ENCODE data around the gene GPR158.

Gene GPR158

DNA sequence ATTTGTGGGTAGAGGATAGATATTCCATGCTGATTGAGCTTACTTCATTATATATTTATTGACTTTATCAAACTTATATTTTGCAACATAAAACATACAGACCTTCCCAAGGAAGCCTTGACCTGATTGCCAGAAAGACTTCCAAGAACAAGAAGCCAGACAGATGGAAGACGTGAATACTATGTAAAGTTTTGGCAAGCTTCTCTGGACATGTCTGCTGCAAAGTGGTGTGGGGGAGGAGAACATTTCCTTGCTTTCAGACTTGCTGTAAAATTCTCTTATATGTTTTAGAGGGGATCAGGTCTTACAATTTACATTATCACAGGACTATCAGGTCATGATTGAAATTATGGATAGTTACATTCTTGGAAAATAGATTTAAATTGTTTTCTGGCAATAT lies 23.4 kb downstream of the GPR158 start:
- no peak for DNase-seq

DNA sequence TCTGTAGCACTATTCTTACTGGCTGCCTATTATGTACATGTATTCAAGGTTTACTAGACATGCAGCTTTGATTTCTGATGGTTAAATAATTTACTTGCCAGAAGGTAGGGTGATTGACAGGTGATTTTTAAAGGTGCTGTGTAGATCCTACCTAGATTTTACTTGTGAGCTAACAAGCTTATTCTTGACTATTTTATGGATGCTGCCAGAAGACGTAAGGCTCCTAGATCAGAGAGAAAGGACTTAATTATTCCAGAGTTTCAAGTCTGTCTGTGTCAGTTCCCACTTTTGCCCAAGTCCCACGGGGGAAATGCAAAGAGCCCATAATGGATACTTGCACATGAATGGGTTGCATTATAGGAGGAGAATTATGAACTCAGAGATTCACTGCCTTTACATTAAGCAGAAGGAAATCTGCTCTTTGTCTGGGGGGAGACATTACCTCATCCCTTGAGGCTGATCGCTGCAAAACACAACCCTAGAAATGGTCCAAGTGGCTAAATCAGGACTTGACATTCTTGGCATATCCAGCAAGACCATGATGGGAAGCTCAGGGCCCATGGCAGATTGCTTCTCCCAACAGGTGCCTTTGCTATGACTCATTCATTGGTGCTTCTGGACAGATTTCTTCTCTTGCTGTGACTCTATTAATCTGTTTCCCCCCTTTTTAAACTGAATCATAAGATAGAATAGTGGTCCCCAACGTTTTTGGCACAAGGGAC lies 32.1 kb downstream of the GPR158 start:
- no peak for DNase-seq

DNA sequence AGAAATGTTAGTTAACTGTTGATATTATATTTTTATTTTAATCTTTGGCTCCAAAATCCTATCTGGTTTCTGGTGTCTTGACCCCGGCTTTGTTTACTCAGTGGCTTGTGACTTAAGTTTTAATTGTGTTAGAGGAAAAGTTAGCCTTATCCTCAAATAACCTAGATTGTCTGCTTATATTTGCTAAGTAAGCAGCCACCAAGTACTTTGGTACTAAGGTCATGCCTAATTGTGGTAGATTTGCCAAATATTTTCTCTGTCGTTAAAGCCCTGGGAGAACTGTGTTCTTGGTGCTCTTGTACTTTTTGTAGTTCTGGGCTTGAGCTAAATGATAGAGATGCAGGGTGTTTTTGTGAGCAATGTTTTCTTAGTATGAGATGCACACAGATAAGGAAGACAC lies 34.8 kb downstream of the GPR158 start:
- no peak for DNase-seq

DNA sequence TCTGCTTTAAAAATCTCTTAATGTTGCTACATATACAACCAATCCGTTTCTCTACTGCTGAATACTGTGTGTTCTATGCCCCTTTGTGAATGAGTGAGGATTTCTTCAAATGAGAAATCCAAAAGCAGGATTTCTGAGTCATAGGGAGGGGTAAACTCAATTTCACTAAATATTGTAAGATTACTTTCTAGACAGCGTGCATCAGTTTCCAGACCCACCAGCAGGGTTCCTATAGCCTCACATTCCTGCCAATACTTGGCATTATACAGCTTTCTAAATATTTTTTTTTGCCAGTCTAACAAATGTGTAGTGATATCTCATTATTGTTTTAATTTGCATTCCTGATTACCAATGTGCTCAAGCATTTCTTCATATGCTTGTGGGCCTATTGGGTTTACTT lies 35.5 kb downstream of the GPR158 start:
- no peak for DNase-seq

DNA sequence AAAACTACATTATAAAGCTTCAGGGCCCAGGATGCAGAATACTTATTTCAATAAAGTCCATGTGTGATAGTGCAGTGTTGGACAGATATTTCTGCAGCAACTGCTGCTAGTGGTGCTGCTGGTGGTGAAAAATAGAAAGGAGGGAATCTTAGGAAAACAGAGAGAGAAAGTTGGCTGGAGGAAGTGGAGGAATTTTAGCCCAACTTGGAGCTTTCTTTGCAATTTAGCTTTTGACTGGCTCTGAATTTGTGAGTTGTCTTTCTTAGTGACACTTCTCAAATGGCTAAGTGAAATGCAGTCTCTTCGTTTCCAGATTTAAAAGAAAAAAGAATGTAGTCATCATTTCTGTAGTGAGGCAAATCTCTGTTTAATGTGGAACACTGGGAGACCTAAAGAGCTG lies 45.4 kb downstream of the GPR158 start:
- no peak for DNase-seq

DNA sequence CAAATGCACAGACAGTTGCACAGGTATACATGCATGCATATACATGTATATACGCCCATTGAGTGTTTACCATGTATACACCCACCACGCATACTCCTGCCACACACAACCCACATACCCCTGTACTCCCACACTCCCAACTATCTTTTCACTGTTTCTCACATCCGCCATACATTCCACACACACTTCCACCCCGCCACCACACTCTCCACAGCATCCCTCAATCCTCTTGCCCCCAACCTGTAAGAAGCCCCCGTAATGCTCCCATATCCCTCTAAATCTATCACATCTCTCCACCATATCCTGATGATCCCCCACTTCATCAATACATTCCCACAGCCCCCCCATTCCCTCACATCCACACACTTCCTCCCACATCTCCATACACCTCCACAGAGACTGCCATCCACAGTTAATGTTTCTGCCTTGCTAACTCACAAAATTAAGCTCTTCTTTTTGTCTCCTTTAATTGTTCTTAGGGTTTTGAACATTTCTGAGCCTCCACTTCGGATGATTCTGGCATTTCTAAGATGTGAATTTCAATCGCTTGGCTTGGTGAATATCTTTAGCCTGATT lies 47.4 kb downstream of the GPR158 start:
- DNase-seq, result no peak

DNA sequence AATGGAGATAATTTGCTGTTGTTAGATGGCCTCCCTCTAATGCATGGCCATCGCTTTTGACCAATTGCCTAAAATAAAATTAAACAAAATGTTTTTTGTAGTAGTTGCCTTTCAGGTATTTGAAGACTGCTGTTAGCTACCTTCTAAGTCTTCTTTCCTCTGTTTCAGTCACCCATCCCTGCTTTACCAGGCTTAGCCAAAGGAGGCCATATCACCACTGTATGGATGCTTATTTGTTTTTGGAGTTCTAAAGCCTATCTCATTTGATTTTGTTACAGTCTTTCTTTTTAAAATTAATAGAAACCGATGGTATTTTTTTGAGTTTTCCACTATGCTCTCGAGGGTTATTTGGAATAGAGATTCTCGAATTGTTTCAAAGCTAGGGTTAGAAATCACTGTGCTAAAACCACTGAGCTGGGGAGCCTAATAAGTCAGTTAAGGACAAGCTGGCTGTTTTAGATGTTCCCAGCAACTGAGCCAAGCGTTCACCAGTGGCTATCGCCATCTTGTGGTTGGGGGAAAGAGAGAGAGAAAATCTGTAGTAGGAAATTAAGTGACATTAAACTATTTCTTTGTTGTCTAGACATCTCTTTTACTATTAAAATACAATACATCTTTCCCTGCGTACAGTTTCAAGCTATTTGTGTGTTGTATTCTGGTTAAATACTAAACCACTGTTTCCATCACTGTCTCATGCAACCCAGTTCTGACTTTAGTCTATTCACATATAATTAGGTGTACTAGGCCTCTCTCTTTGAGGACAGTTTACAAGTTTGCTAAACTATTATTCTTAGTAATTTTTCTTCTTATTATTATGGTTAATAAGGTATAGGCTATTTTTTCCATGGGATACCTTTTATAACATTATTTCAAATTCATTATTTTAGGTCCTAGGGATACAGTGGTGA lies 52.2 kb downstream of the GPR158 start:
- DNase-seq, result peak; percentile 68

DNA sequence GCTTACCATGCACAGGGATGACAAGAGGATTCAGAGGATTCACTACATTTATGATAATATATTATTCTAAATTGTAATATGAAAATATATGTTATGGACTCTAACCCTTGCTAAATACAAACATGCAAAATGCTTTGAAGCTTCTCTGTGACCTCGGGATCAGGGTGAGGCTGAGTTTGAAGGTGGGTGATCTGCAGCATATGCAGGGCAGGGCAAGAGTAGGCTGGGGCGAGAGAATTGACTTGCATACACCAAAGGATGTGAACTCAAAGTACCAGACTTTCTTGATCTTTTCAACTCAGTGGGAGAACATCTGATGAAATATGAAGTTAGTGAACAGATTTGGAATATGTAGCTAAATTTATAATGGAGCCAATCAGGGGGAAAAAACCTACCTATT lies 57.0 kb downstream of the GPR158 start:
- no peak for DNase-seq

GRCh38 chr10:25232204-25232603 lies 57.4 kb downstream of the GPR158 start:
- DNase-seq, result no peak

- no peak for DNase-seq
These were observed 70.4 kb downstream of the GPR158 start for GRCh38 chr10:25245165-25245564.

GRCh38 chr10:25257646-25258045 lies 82.8 kb downstream of the GPR158 start:
- no peak for DNase-seq

DNA sequence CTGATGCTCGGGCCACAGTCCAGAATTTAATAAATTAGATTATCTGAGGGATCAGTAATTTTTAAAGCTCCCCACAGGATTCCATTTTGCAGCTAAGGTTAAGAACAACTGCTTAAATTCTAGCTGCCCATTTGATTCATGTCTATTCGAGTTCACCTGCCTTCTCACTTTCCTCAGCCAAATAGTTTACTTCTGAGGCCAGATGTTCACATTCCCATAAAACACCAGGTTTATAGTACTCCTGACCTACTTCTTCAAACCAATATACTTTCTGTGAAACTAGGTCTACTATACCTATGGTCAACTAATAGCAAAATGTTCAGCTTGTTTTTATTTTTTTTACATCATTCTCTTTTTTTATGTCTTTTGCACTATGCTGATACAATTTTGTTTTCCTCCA lies 86.3 kb downstream of the GPR158 start:
- no peak for DNase-seq

DNA sequence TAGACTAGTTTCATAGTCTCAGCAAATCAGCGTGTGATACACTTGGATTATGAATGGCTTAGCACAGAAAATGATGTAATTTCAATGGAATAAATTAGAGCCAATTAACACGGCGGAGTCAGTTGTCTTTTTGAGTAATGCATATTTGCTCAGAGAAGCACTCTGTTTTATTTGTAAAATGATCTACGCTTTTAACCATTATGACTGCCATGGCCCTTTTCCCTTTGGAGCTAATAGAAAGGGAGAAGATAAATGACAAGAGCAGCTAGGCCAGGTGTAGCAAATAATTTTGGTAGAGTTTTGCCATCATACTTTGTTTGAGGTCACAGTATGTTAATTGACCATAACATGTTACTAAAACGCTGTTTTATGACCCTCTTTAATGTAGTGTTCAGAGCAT lies 86.8 kb downstream of the GPR158 start:
- DNase-seq, result no peak

DNA sequence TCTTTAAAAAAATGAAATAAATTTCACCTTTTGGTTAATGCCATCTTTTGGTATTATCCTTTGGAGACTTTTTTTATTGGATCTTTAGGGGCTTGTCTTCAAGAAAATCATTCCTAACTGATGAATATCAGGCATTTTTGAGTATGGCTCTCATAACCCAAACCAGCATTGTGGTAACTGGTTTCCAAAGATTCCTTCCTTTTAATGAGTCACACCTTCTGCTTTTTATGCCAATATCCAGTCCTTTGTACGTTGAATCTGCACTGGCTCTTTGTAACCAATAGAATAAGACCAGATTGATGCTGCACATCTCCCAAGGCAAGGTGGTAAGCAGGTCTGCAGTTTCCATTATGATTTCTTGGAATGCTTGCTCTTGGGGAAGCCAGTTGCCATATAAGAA lies 89.1 kb downstream of the GPR158 start:
- no peak for DNase-seq

DNA sequence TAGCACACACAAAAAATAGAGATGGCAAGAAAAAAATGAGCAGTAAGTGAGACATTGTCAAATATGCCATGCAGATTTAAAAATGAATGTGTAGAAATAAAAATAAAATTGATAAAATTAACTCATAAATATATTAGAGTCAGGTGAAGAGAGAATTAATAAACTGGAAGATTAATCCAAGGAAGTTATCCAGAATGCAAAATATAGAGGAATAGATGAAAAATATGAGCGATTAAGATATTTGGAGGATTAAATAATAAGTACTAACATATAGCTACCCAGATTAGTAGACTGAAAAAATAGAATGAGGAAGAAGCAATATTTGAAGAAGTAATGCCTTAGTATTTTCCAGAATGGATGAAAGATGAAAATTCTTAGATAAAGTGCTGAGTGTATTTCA lies 103.4 kb downstream of the GPR158 start:
- DNase-seq, result no peak

- DNase-seq, result no peak
These were observed 105.3 kb downstream of the GPR158 start for GRCh38 chr10:25280076-25280475.

- no peak for DNase-seq
These were observed 105.8 kb downstream of the GPR158 start for GRCh38 chr10:25280573-25280972.

DNA sequence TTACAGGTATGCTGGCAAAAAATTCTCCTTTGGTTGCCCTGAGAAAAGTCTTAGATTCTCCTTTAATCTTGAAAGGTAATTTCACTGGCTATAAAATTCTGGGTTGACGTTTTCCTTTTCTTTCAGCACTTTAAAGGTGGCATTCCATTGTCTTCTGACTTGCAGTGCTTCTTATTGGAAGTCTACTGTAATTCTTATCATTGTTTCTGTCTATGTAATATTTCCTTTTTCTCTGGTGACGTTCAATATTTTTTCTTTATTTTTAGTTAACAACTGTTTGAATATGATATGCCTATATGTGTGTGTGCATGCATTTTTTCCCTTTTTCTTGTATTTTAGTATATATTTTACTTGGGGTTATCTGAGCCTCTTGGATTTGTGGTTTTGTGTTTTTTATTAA lies 111.0 kb downstream of the GPR158 start:
- no peak for DNase-seq

GRCh38 chr10:25288181-25288580 lies 113.4 kb downstream of the GPR158 start:
- no peak for DNase-seq

- DNase-seq, result peak; percentile 48
These were observed 119.5 kb downstream of the GPR158 start for GRCh38 chr10:25294032-25294926.

GRCh38 chr10:25296324-25296723 lies 121.5 kb downstream of the GPR158 start:
- DNase-seq, result no peak

DNA sequence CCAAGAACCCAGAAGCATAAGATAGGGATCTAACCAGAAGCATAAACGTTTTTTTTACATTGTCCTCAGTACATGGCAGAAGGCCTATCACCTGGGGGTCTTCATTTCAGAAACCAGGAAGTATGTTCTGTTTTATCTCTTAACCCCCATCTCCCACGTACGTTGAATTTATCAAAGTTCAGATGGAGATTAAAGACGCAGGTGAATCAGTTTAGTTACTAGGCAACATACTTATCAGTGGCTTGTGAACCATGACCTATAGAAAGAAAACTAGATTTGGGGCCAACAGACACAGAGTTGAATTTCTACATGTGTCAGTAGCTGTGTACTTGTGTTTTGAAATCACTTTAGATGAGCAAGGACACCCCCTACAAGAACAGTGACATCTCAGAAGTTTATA lies 122.7 kb downstream of the GPR158 start:
- DNase-seq, result no peak

GRCh38 chr10:25300073-25300472 lies 125.3 kb downstream of the GPR158 start:
- no peak for DNase-seq

Measured in kidney glomerular epithelial cell (primary cell).